ENCODE measurements around the gene CNTN3.

- TF ChIP-seq CTCF (IDR thresholded peaks at IDR 0.05; ENCODE audit: poor library complexity, severe bottlenecking): no peak
- no peak for TF ChIP-seq EZH2 (IDR thresholded peaks at IDR 0.05; ENCODE audit: borderline replicate concordance, insufficient read depth, low read length, poor library complexity, severe bottlenecking)
- TF ChIP-seq TAF1 (IDR thresholded peaks at IDR 0.05; ENCODE audit: low read depth): no peak
- no peak for TF ChIP-seq EP300 (conservative IDR thresholded peaks at IDR 0.05; ENCODE audit: poor library complexity, severe bottlenecking)
Measured at GRCh38 chr3:74591946-74592345, 22.5 kb downstream of the CNTN3 start.
